ENCODE data around the gene LYZ. TPM values are rescaled to one million over a fixed set of nuclear protein-coding genes. Genes with fewer than 3 reads are reported as not detected.
A peak's percentile ranks its signal among the peaks of the same experiment; 100 is the strongest.

The LYZ gene
- total and polyA plus RNA-seq, 9 of the 15 experiments (the other 6 are each of a cell fraction or from before 2014, with no cell fraction given), result 27.2 to 96.3 (median 42.1) TPM

DNA sequence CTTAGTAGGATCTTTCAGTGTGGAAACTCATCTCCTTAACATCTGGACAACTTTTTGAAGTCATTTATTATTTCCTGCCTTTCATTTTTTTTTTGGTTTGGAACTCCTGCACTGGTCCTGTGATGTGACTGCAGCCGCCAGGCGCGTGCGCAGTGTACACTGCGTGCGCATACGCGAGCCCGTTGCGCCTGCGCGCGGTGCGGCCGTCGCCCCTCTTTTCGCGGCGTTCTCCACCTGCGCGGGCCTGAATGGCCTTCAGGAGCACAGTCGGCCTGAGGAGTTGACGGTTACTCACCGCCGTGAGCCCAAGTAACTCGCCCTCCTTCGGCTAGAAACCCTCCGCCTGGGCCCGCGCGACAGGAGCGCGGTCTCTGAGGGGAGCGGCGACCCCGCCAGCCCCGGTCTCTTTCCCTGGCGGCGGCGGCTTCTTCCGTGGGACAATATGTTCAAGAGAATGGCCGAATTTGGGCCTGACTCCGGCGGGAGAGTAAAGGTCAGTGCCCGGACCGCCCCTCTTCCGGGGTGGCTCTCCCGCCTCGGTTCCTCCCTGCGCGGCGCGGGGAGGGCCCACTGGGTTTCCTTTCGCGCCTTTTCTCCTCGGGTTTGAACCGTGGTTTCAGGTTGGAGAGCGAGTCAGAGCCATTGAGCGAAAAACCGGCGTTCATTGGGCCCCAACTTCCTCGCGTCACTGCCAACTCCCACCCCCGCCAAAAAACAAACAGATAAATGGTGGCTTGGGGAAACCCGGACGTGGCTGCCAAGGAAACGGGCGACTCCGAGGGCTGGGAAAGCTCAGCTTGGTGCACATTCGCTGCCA is 11.6 kb downstream of the LYZ start, which contains the start of gene YEATS4 (continued):
- TF ChIP-seq SMARCB1 (IDR thresholded peaks at IDR 0.05; ENCODE audit: insufficient read length, low read depth), result no peak
- peak; percentile 21; the same call in 1 of the 2 replicates for TF ChIP-seq SAFB (IDR thresholded peaks at IDR 0.05; ENCODE audit: borderline replicate concordance, low read depth, low read length)
- TF ChIP-seq, protein P1, sequence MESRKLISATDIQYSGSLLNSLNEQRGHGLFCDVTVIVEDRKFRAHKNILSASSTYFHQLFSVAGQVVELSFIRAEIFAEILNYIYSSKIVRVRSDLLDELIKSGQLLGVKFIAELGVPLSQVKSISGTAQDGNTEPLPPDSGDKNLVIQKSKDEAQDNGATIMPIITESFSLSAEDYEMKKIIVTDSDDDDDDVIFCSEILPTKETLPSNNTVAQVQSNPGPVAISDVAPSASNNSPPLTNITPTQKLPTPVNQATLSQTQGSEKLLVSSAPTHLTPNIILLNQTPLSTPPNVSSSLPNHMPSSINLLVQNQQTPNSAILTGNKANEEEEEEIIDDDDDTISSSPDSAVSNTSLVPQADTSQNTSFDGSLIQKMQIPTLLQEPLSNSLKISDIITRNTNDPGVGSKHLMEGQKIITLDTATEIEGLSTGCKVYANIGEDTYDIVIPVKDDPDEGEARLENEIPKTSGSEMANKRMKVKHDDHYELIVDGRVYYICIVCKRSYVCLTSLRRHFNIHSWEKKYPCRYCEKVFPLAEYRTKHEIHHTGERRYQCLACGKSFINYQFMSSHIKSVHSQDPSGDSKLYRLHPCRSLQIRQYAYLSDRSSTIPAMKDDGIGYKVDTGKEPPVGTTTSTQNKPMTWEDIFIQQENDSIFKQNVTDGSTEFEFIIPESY (CRISPR knock-in tag; IDR thresholded peaks at IDR 0.05), result peak; percentile 82
- TF ChIP-seq, protein P2, sequence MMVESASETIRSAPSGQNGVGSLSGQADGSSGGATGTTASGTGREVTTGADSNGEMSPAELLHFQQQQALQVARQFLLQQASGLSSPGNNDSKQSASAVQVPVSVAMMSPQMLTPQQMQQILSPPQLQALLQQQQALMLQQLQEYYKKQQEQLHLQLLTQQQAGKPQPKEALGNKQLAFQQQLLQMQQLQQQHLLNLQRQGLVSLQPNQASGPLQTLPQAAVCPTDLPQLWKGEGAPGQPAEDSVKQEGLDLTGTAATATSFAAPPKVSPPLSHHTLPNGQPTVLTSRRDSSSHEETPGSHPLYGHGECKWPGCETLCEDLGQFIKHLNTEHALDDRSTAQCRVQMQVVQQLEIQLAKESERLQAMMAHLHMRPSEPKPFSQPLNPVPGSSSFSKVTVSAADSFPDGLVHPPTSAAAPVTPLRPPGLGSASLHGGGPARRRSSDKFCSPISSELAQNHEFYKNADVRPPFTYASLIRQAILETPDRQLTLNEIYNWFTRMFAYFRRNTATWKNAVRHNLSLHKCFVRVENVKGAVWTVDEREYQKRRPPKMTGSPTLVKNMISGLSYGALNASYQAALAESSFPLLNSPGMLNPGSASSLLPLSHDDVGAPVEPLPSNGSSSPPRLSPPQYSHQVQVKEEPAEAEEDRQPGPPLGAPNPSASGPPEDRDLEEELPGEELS (CRISPR knock-in tag; IDR thresholded peaks at IDR 0.05; ENCODE audit: borderline replicate concordance), result peak; percentile 42; the same call in 1 of the 2 replicates
- TF ChIP-seq TCF7 (IDR thresholded peaks at IDR 0.05; ENCODE audit: borderline replicate concordance), result no peak
- TF ChIP-seq BDP1 (IDR thresholded peaks at IDR 0.05; ENCODE audit: insufficient read depth, insufficient read length), result no peak
- no peak for TF ChIP-seq HMG20A (CRISPR knock-in tag; conservative IDR thresholded peaks at IDR 0.05)
- TF ChIP-seq, protein P3, sequence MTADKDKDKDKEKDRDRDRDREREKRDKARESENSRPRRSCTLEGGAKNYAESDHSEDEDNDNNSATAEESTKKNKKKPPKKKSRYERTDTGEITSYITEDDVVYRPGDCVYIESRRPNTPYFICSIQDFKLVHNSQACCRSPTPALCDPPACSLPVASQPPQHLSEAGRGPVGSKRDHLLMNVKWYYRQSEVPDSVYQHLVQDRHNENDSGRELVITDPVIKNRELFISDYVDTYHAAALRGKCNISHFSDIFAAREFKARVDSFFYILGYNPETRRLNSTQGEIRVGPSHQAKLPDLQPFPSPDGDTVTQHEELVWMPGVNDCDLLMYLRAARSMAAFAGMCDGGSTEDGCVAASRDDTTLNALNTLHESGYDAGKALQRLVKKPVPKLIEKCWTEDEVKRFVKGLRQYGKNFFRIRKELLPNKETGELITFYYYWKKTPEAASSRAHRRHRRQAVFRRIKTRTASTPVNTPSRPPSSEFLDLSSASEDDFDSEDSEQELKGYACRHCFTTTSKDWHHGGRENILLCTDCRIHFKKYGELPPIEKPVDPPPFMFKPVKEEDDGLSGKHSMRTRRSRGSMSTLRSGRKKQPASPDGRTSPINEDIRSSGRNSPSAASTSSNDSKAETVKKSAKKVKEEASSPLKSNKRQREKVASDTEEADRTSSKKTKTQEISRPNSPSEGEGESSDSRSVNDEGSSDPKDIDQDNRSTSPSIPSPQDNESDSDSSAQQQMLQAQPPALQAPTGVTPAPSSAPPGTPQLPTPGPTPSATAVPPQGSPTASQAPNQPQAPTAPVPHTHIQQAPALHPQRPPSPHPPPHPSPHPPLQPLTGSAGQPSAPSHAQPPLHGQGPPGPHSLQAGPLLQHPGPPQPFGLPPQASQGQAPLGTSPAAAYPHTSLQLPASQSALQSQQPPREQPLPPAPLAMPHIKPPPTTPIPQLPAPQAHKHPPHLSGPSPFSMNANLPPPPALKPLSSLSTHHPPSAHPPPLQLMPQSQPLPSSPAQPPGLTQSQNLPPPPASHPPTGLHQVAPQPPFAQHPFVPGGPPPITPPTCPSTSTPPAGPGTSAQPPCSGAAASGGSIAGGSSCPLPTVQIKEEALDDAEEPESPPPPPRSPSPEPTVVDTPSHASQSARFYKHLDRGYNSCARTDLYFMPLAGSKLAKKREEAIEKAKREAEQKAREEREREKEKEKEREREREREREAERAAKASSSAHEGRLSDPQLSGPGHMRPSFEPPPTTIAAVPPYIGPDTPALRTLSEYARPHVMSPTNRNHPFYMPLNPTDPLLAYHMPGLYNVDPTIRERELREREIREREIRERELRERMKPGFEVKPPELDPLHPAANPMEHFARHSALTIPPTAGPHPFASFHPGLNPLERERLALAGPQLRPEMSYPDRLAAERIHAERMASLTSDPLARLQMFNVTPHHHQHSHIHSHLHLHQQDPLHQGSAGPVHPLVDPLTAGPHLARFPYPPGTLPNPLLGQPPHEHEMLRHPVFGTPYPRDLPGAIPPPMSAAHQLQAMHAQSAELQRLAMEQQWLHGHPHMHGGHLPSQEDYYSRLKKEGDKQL (CRISPR knock-in tag; IDR thresholded peaks at IDR 0.05; ENCODE audit: borderline replicate concordance), result peak; percentile 79; the same call in 1 of the 2 replicates
- TF ChIP-seq ZEB2 (IDR thresholded peaks at IDR 0.05), result no peak
- TF ChIP-seq NUFIP1 (IDR thresholded peaks at IDR 0.05; ENCODE audit: partially characterized antibody), result no peak
- TF ChIP-seq ZNF354B (CRISPR knock-in tag; IDR thresholded peaks at IDR 0.05), result no peak
- TF ChIP-seq, protein P4, sequence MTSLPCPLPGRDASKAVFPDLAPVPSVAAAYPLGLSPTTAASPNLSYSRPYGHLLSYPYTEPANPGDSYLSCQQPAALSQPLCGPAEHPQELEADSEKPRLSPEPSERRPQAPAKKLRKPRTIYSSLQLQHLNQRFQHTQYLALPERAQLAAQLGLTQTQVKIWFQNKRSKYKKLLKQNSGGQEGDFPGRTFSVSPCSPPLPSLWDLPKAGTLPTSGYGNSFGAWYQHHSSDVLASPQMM (CRISPR knock-in tag; IDR thresholded peaks at IDR 0.05), result no peak
- TF ChIP-seq SAFB2 (IDR thresholded peaks at IDR 0.05; ENCODE audit: borderline replicate concordance, low read depth, low read length, severe bottlenecking), result no peak
- no peak for TF ChIP-seq ZNF445 (CRISPR knock-in tag; IDR thresholded peaks at IDR 0.05; ENCODE audit: low read depth)
- TF ChIP-seq, protein P5, sequence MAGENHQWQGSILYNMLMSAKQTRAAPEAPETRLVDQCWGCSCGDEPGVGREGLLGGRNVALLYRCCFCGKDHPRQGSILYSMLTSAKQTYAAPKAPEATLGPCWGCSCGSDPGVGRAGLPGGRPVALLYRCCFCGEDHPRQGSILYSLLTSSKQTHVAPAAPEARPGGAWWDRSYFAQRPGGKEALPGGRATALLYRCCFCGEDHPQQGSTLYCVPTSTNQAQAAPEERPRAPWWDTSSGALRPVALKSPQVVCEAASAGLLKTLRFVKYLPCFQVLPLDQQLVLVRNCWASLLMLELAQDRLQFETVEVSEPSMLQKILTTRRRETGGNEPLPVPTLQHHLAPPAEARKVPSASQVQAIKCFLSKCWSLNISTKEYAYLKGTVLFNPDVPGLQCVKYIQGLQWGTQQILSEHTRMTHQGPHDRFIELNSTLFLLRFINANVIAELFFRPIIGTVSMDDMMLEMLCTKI (IDR thresholded peaks at IDR 0.05; ENCODE audit: partially characterized antibody), result no peak
- no peak for TF ChIP-seq IRF2 (CRISPR knock-in tag; IDR thresholded peaks at IDR 0.05)
